HEK293 (cell line): ENCODE results near the gene TRNAU1AP.

Experiments used
- CTCF ChIA-PET: fragments of 350-600 bp; formaldehyde crosslinking; extraction: SDS; loops from one replicate; lab custom pipeline; 2021; ENCODE audit warnings: antibody characterized with exemption; lab: Yijun Ruan, JAX
- POLR2A ChIA-PET: fragments of 300-600 bp; formaldehyde crosslinking; extraction: SDS; loops from one replicate; lab custom pipeline; 2020; ENCODE audit warnings: antibody characterized with exemption, inconsistent platforms; lab: Yijun Ruan, JAX
- H3K27ac ChIP-seq: fragments of 200-500 bp; sonication (Bioruptor generic); 2 replicates; pipeline ENCODE4 v1.5.1; 2014; ENCODE audit warnings: low read depth, low read length, control low read depth, inconsistent platforms; ENCODE audit errors: extremely low read depth
- H3K36me3 ChIP-seq, 2 experiments: fragments of 200-500 bp in 1 of 2; sonication (Bioruptor generic) in 1 of 2; 1 replicate in 1 of 2; 2 replicates in 1 of 2; pipeline ENCODE4 v1.5.1; 2014 to 2017; ENCODE audit warnings: inconsistent platforms in 2 of 2, low read length in 2 of 2; ENCODE audit not compliant: control insufficient read depth in 2 of 2, insufficient read depth in 1 of 2
- H3K4me1 ChIP-seq: fragments of 200-500 bp; sonication (Bioruptor generic); 2 replicates; pipeline ENCODE4 v1.5.1; 2014; ENCODE audit warnings: mild to moderate bottlenecking, low read length, inconsistent platforms; ENCODE audit not compliant: control insufficient read depth, insufficient read depth
- H3K4me3 ChIP-seq: 2 replicates; pipeline ENCODE4 v1.5.1; 2011; ENCODE audit warnings: low read depth, mild to moderate bottlenecking, control low read depth, low read length, moderate library complexity
- H3K9me3 ChIP-seq: fragments of 200-500 bp; sonication (Bioruptor generic); 2 replicates; pipeline ENCODE4 v1.5.1; 2014; ENCODE audit warnings: low read depth, low read length, inconsistent platforms; ENCODE audit not compliant: control insufficient read depth, insufficient read depth
- KLF16 ChIP-seq: fragments of 450-650 bp; formaldehyde crosslinking; IDR thresholded peaks from 2 replicates; pipeline ENCODE4 v1.5.1; 2017; ENCODE audit warnings: missing biosample characterization, missing genetic modification characterization
- SETDB1 ChIP-seq: IDR thresholded peaks from one replicate; pipeline ENCODE4 v1.6.1; 2017; ENCODE audit warnings: mild to moderate bottlenecking, low read length, moderate library complexity, mixed read lengths; ENCODE audit not compliant: insufficient read length
- TRIM28 ChIP-seq: IDR thresholded peaks from 2 replicates; pipeline ENCODE4 v1.6.1; 2011; ENCODE audit warnings: low read length, control low read depth, borderline replicate concordance
- YY1 ChIP-seq: fragments of 450-650 bp; formaldehyde crosslinking; IDR thresholded peaks from 2 replicates; pipeline ENCODE4 v1.5.1; 2018; ENCODE audit warnings: missing biosample characterization, missing genetic modification characterization
- ZBTB21 ChIP-seq: fragments of 450-650 bp; formaldehyde crosslinking; IDR thresholded peaks from 2 replicates; pipeline ENCODE4 v1.5.1; 2017; ENCODE audit warnings: missing biosample characterization, missing genetic modification characterization
- ZNF24 ChIP-seq: fragments of 450-650 bp; formaldehyde crosslinking; IDR thresholded peaks from 2 replicates; pipeline ENCODE4 v1.5.1; 2016; ENCODE audit warnings: missing biosample characterization, missing genetic modification characterization
- ZNF341 ChIP-seq: fragments of 450-650 bp; formaldehyde crosslinking; IDR thresholded peaks from 2 replicates; pipeline ENCODE4; 2016; ENCODE audit warnings: low read depth, missing biosample characterization, missing genetic modification characterization
- ZNF362 ChIP-seq: fragments of 450-650 bp; formaldehyde crosslinking; IDR thresholded peaks from 2 replicates; pipeline ENCODE4 v1.5.1; 2016; ENCODE audit warnings: missing biosample characterization, missing genetic modification characterization
- ZNF473 ChIP-seq: fragments of 450-650 bp; formaldehyde crosslinking; IDR thresholded peaks from 2 replicates; pipeline ENCODE4 v1.5.1; 2017; ENCODE audit warnings: missing biosample characterization, missing genetic modification characterization
- ZNF76 ChIP-seq: fragments of 450-650 bp; formaldehyde crosslinking; IDR thresholded peaks from 2 replicates; pipeline ENCODE4; 2016; ENCODE audit warnings: low read depth, missing biosample characterization, missing genetic modification characterization, borderline replicate concordance
- ZSCAN30 ChIP-seq: fragments of 450-650 bp; IDR thresholded peaks from 2 replicates; pipeline ENCODE4 v1.5.1; 2018; ENCODE audit warnings: missing biosample characterization, mild to moderate bottlenecking, missing genetic modification characterization, moderate library complexity
- ZXDB ChIP-seq: fragments of 450-650 bp; formaldehyde crosslinking; IDR thresholded peaks from 2 replicates; pipeline ENCODE4 v1.5.1; 2016; ENCODE audit warnings: missing biosample characterization, missing genetic modification characterization
- TF ChIP-seq, protein P1 (sequence below): fragments of 450-650 bp; formaldehyde crosslinking; IDR thresholded peaks from 2 replicates; pipeline ENCODE4 v1.5.1; 2016; ENCODE audit warnings: missing biosample characterization, missing genetic modification characterization
- TF ChIP-seq, protein P2 (sequence below): fragments of 450-650 bp; formaldehyde crosslinking; IDR thresholded peaks from 2 replicates; pipeline ENCODE4 v1.5.1; 2017; ENCODE audit warnings: missing biosample characterization, mild to moderate bottlenecking, missing genetic modification characterization, moderate library complexity

The TRNAU1AP gene

DNA sequence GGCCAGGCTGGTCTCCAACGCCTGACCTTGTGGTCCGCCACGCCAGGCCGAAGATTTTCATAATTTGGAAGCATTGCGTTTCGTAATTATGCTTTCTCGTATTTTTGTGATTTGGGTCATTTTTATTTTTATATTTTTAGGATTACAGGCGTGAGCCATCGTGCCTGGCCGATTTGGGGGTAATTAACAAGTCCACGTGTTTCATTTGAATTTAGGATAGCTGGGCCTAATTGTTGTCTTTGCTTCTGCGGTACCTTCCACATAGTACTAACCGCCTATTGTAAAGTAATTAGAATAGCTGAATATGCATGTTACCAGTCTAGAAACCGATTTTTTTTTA lies 46.0 kb upstream of the TRNAU1AP start:
- ChIA-PET POLR2A (interaction anchor here (0.7 to 4.0 kb wide), 9 partner anchors 9 to 378 kb away, joined by 3 to 34 read pairs (median 5); no protein-coding TSS in a partner anchor), CTCF (interaction anchor here (0.7 kb wide), 1 partner anchor 1060 kb away, joined by 3 read pairs; no protein-coding TSS in a partner anchor)
- Histone ChIP-seq H3K36me3 (peaks cover 9 to 56% of the 10 kb centered on the region in 2 experiments; a peak in 2 of 3 replicates), H3K27ac (peak overlapping the region; percentile 86), H3K4me1 (no peaks in the 10 kb centered on the region; the same call in 1 of the 2 replicates), H3K4me3 (peak overlapping the region; percentile 79), H3K9me3 (no peaks in the 10 kb centered on the region)
- no peak for TF ChIP-seq TRIM28
- TF ChIP-seq KLF16: peak; percentile 43; the same call in 1 of the 2 replicates
- TF ChIP-seq ZSCAN30 (tag by site-specific recombination): no peak
- TF ChIP-seq, all 188 proteins: peak for 1

DNA sequence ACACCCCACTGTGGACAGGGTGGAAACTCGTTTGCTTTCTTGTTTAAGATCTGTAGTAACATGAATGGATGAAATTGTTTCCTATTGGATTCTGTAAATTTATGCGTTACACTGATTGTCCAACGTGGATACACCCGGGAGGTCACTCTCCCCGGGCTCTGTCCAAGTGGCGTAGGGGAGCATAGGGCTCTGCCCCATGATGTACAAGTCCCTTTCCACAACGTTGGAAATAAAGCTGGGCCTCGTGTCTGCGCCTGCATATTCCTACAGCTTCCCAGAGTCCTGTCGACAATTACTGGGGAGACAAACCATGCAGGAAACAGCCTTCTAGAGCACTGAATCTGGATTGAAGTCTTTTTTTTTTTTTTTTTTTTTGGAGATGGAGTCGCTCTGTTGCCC lies 45.6 kb upstream of the TRNAU1AP start:
- peak overlapping the region; percentile 86 for H3K27ac ChIP-seq
- H3K36me3 ChIP-seq: peaks cover 9 to 59% of the 10 kb centered on the region in 2 experiments; a peak in 2 of 3 replicates
- TF ChIP-seq, protein P1, sequence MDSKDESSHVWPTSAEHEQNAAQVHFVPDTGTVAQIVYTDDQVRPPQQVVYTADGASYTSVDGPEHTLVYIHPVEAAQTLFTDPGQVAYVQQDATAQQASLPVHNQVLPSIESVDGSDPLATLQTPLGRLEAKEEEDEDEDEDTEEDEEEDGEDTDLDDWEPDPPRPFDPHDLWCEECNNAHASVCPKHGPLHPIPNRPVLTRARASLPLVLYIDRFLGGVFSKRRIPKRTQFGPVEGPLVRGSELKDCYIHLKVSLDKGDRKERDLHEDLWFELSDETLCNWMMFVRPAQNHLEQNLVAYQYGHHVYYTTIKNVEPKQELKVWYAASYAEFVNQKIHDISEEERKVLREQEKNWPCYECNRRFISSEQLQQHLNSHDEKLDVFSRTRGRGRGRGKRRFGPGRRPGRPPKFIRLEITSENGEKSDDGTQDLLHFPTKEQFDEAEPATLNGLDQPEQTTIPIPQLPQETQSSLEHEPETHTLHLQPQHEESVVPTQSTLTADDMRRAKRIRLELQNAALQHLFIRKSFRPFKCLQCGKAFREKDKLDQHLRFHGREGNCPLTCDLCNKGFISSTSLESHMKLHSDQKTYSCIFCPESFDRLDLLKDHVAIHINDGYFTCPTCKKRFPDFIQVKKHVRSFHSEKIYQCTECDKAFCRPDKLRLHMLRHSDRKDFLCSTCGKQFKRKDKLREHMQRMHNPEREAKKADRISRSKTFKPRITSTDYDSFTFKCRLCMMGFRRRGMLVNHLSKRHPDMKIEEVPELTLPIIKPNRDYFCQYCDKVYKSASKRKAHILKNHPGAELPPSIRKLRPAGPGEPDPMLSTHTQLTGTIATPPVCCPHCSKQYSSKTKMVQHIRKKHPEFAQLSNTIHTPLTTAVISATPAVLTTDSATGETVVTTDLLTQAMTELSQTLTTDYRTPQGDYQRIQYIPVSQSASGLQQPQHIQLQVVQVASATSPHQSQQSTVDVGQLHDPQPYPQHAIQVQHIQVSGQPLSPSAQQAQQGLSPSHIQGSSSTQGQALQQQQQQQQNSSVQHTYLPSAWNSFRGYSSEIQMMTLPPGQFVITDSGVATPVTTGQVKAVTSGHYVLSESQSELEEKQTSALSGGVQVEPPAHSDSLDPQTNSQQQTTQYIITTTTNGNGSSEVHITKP (tag by site-specific recombination): peak; percentile 81
- TF ChIP-seq ZNF24 (tag by site-specific recombination): no peak
- TF ChIP-seq, protein P2, sequence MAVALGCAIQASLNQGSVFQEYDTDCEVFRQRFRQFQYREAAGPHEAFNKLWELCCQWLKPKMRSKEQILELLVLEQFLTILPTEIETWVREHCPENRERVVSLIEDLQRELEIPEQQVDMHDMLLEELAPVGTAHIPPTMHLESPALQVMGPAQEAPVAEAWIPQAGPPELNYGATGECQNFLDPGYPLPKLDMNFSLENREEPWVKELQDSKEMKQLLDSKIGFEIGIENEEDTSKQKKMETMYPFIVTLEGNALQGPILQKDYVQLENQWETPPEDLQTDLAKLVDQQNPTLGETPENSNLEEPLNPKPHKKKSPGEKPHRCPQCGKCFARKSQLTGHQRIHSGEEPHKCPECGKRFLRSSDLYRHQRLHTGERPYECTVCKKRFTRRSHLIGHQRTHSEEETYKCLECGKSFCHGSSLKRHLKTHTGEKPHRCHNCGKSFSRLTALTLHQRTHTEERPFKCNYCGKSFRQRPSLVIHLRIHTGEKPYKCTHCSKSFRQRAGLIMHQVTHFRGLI (tag by site-specific recombination): no peak
- TF ChIP-seq ZNF76 (tag by site-specific recombination): no peak
- no peak for TF ChIP-seq SETDB1
- peak; percentile 58; the same call in 1 of the 2 replicates for TF ChIP-seq ZNF362
- no peak for TF ChIP-seq ZNF473 (tag by site-specific recombination)
- peak; percentile 43; the same call in 1 of the 2 replicates for TF ChIP-seq ZNF341 (tag by site-specific recombination)
- no peak for TF ChIP-seq ZBTB21 (tag by site-specific recombination)
- TF ChIP-seq ZXDB: 0 out of 2 replicates have a peak, but pooled peaks have one; percentile 13
- TF ChIP-seq YY1 (tag by site-specific recombination): no peak
- no peaks in the 10 kb centered on the region for H3K9me3 ChIP-seq
- no peaks in the 10 kb centered on the region; the same call in 1 of the 2 replicates for H3K4me1 ChIP-seq
- ChIA-PET POLR2A (interaction anchor here (0.7 to 4.0 kb wide), 7 partner anchors 9 to 378 kb away, joined by 3 to 34 read pairs (median 5); no protein-coding TSS in a partner anchor), CTCF (interaction anchor here (0.7 kb wide), 1 partner anchor 1060 kb away, joined by 3 read pairs; no protein-coding TSS in a partner anchor)
- H3K4me3 ChIP-seq: peak overlapping the region; percentile 79
